Suprapubic skin (tissue), 4 donors: ENCODE measurements around the gene KAT2B.

Source experiments
- CTCF ChIP-seq, 2 donors: fragments of 200-600 bp in 1 of 2; fragments of 450-650 bp in 1 of 2; sonication (generic) in 1 of 2; IDR thresholded peaks; one replicate each; pipeline ENCODE4 v1.5.1; 2016 to 2019; ENCODE audit warnings: antibody characterized with exemption in 2 of 2, mild to moderate bottlenecking in 1 of 2, moderate library complexity in 1 of 2
- POLR2A ChIP-seq, 2 donors: fragments of 450-650 bp; IDR thresholded peaks; one replicate each; pipeline ENCODE4 v1.6.1; 2017; ENCODE audit warnings: antibody characterized with exemption in 2 of 2, mild to moderate bottlenecking in 2 of 2, moderate library complexity in 2 of 2
- POLR2AphosphoS5 ChIP-seq, 3 donors: sonication (generic); formaldehyde crosslinking; IDR thresholded peaks; one replicate each; pipeline ENCODE4 v1.6.1; 2017; ENCODE audit warnings: antibody characterized with exemption in 3 of 3

DNA sequence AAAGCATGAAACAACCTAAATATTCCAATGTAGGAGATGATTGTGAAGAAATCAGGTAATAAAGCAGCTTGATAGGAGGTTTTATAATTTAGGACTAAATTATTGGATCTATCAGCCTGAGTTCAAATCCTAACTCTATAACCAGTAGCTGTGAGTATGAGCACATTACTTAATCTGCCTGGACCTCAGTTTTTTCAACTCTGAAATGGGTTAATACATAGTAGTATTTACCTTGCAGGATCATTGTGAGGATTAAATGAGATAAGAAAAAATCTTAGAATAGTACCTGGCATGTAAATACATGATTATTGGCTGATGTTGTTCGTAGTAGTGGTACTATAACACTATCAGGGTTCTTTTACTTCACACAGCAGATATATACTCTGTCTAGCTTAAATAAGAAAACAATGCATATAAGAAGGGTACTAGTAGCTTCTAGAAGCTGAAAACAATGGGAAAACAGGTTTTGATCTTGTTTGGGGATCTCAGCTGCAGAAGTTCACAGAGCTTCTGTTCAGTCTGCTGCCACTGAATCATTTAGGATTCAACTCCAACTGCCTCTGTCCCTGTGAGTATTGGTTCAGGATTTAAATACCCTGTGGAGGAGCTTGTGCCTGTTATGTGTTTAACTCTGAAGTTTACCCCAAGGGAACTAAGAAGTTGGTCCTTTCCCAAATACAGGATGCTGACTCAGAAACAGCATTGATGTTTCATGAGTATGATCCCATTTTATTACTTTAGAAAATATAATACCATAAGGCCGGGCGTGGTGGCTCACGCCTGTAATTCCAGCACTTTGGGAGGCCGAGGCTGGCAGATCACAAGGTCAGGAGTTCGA, 34.2 kb downstream of the KAT2B start:
- TF ChIP-seq CTCF (IDR thresholded peaks at IDR 0.05): no peak
- TF ChIP-seq POLR2AphosphoS5 (IDR thresholded peaks at IDR 0.05): no peak
- TF ChIP-seq POLR2A (IDR thresholded peaks at IDR 0.05): no peak
